SK-N-SH (cell line): ENCODE measurements around the gene BPIFB3. TPM values are rescaled to one million over a fixed set of nuclear protein-coding genes. Genes with fewer than 3 reads are reported as not detected.

Source experiments
- CTCF ChIA-PET: fragments of 300-600, 350-600 bp; formaldehyde crosslinking; extraction: SDS; loops from one replicate; lab custom pipeline; 2021; lab: Yijun Ruan, JAX
- POLR2A ChIA-PET: fragments of 350-600 bp; sonication (Branson Sonifier 250); formaldehyde crosslinking; extraction: SDS; loops from one replicate; lab custom pipeline; 2020; ENCODE audit warnings: antibody characterized with exemption, inconsistent platforms; lab: Yijun Ruan, JAX
- DNase-seq: peaks from one replicate; pipeline ENCODE4 v3.0.0; 2012
- H2AFZ ChIP-seq: fragments of 200-600 bp; sonication (generic); 2 replicates; pipeline ENCODE4 v1.8.1; 2016; ENCODE audit warnings: antibody characterized with exemption, mild to moderate bottlenecking, low read depth
- H3F3A ChIP-seq: fragments of 200-600 bp; sonication (generic); replicated peaks from 2 replicates; pipeline ENCODE3; 2016; ENCODE audit warnings: antibody characterized with exemption, mild to moderate bottlenecking; ENCODE audit not compliant: insufficient read depth
- H3K27ac ChIP-seq, 2 experiments: fragments of 200-500 bp in 1 of 2; fragments of 200-600 bp in 1 of 2; sonication (Bioruptor generic) in 1 of 2; sonication (generic), shearing (Covaris generic) in 1 of 2; 2 replicates each; pipeline versions ENCODE4 v1.5.1 to v1.6.1; 2014 to 2016; ENCODE audit warnings: low read depth in 2 of 2, inconsistent platforms in 1 of 2, low read length in 1 of 2, mild to moderate bottlenecking in 1 of 2, mixed read lengths in 1 of 2
- H3K27me3 ChIP-seq: fragments of 200-600 bp; sonication (generic), shearing (Covaris generic); 2 replicates; pipeline ENCODE4 v1.6.1; 2016; ENCODE audit warnings: mixed run types; ENCODE audit not compliant: insufficient read depth
- H3K36me3 ChIP-seq, 2 experiments: fragments of 200-500 bp in 1 of 2; fragments of 200-600 bp in 1 of 2; sonication (Bioruptor generic) in 1 of 2; sonication (generic) in 1 of 2; replicated peaks in 1 of 2; 2 replicates each; pipeline versions ENCODE3 to v1.5.1; 2014 to 2016; ENCODE audit warnings: low read length in 1 of 2, mild to moderate bottlenecking in 1 of 2; ENCODE audit not compliant: insufficient read depth in 2 of 2, control insufficient read depth in 1 of 2
- H3K4me1 ChIP-seq, 2 experiments: fragments of 200-500 bp in 1 of 2; fragments of 200-600 bp in 1 of 2; sonication (Bioruptor generic) in 1 of 2; sonication (generic), shearing (Covaris generic) in 1 of 2; 2 replicates each; pipeline versions ENCODE4 v1.5.1 to v1.6.1; 2014 to 2016; ENCODE audit warnings: low read depth in 1 of 2, low read length in 1 of 2, mixed run types in 1 of 2; ENCODE audit not compliant: insufficient read depth in 2 of 2, control insufficient read depth in 1 of 2
- H3K4me2 ChIP-seq: fragments of 200-600 bp; sonication (generic), shearing (Covaris generic); 2 replicates; pipeline ENCODE4 v1.6.1; 2017; ENCODE audit warnings: mixed run types
- H3K4me3 ChIP-seq, 2 experiments: fragments of 200-500 bp in 1 of 2; fragments of 200-600 bp in 1 of 2; sonication (Bioruptor generic) in 1 of 2; sonication (generic), shearing (Covaris generic) in 1 of 2; 2 replicates each; pipeline versions ENCODE4 v1.5.1 to v1.8.1; 2014 to 2016; ENCODE audit warnings: low read depth in 2 of 2, inconsistent platforms in 1 of 2, low read length in 1 of 2, mild to moderate bottlenecking in 1 of 2, mixed read lengths in 1 of 2, moderate library complexity in 1 of 2
- H3K79me2 ChIP-seq: fragments of 200-600 bp; sonication (generic); 2 replicates; pipeline ENCODE4 v1.8.1; 2017; ENCODE audit warnings: mild to moderate bottlenecking; ENCODE audit not compliant: insufficient read depth
- H3K9ac ChIP-seq: fragments of 200-600 bp; sonication (generic); 2 replicates; pipeline ENCODE4 v1.6.1; 2017; ENCODE audit warnings: mixed run types
- H3K9me2 ChIP-seq: fragments of 200-600 bp; sonication (generic); 2 replicates; pipeline ENCODE4 v1.6.1; 2017; ENCODE audit warnings: mixed run types
- H3K9me3 ChIP-seq: fragments of 200-600 bp; sonication (generic); 2 replicates; pipeline ENCODE4 v1.6.1; 2017; ENCODE audit warnings: mixed run types, mild to moderate bottlenecking, moderate library complexity
- H4K20me1 ChIP-seq: fragments of 200-600 bp; sonication (generic); 2 replicates; pipeline ENCODE4 v1.6.1; 2017; ENCODE audit warnings: mild to moderate bottlenecking, mixed run types; ENCODE audit not compliant: insufficient read depth
- FOXJ3 ChIP-seq: sonication (generic); formaldehyde crosslinking; IDR thresholded peaks from 2 replicates; pipeline ENCODE4 v1.5.1; 2020; ENCODE audit warnings: mild to moderate bottlenecking, missing genetic modification reagents
- MAX ChIP-seq: IDR thresholded peaks from 2 replicates; pipeline ENCODE4 v1.4.0; 2012; ENCODE audit warnings: low read depth
- MXI1 ChIP-seq: IDR thresholded peaks from 2 replicates; pipeline ENCODE4 v1.6.1; 2012; ENCODE audit warnings: mild to moderate bottlenecking, low read depth, low read length, improper control_type of control experiment
- RAD21 ChIP-seq: IDR thresholded peaks from 2 replicates; pipeline ENCODE4 v1.6.1; 2012; ENCODE audit warnings: mild to moderate bottlenecking, low read length
- RCOR1 ChIP-seq: fragments of 150-350 bp; IDR thresholded peaks from 2 replicates; pipeline ENCODE4 v1.6.1; 2017; ENCODE audit warnings: antibody characterized with exemption, low read length
- REST ChIP-seq: IDR thresholded peaks from 2 replicates; pipeline ENCODE4 v1.6.1; 2012; ENCODE audit warnings: mild to moderate bottlenecking, low read depth, low read length, moderate library complexity
- TCF12 ChIP-seq: IDR thresholded peaks from 2 replicates; pipeline ENCODE4 v1.4.0; 2012
- USF1 ChIP-seq: IDR thresholded peaks from 2 replicates; pipeline ENCODE4 v1.4.0; 2012; ENCODE audit warnings: low read depth, borderline replicate concordance
- WGBS: methylation state at CpG from one replicate; pipeline ENCODE4 v1.1.6; 2017; ENCODE audit warnings: low lambda C conversion rate; 5-methylcytosine and 5-hydroxymethylcytosine counted together
- polyA plus RNA-seq, 3 experiments: library from polyadenylated mRNA; depleted of rRNA; stranded (reverse); fragments of >200 nt; gene quantifications; 2 replicates each; pipeline ENCODE4 v1.2.3, GENCODE V29; 2012
- TF ChIP-seq, protein P1 (sequence below): IDR thresholded peaks from 2 replicates; pipeline ENCODE4; 2012

Gene BPIFB3
- polyA plus RNA-seq, 1 of the 3 experiments (the other 2 are of a cell fraction): not detected

GRCh38 chr20:33074675-33075074 is 21.0 kb downstream of the BPIFB3 start:
- Histone ChIP-seq H3F3A (no peaks in the 10 kb centered on the region), H3K9me2 (no peaks in the 10 kb centered on the region), H3K27ac (no peak overlapping the region), H3K36me3 (no peaks in the 10 kb centered on the region), H3K4me1 (no peaks in the 10 kb centered on the region), H3K27me3 (peaks cover 27% of the 10 kb centered on the region), H4K20me1 (no peaks in the 10 kb centered on the region), H3K9ac (no peak overlapping the region), H3K4me3 (no peak overlapping the region), H3K4me2 (no peak overlapping the region), H2AFZ (no peak overlapping the region), H3K9me3 (no peaks in the 10 kb centered on the region), H3K79me2 (no peaks in the 10 kb centered on the region)
- ChIA-PET POLR2A (no interaction called here), CTCF (no interaction called here)
- DNase-seq: no peak
- WGBS: 1% methylated on average over 2 of the region's 2 CpGs
- TF ChIP-seq MXI1 (no peak), RAD21 (no peak), USF1 (no peak), TCF12 (no peak), REST (no peak), MAX (no peak)
- TF ChIP-seq, protein P1, sequence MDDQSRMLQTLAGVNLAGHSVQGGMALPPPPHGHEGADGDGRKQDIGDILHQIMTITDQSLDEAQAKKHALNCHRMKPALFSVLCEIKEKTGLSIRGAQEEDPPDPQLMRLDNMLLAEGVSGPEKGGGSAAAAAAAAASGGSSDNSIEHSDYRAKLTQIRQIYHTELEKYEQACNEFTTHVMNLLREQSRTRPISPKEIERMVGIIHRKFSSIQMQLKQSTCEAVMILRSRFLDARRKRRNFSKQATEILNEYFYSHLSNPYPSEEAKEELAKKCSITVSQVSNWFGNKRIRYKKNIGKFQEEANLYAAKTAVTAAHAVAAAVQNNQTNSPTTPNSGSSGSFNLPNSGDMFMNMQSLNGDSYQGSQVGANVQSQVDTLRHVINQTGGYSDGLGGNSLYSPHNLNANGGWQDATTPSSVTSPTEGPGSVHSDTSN: no peak

GRCh38 chr20:33075281-33075680 is 21.6 kb downstream of the BPIFB3 start:
- CTCF ChIA-PET: interaction anchor here (2.1 kb wide), 1 partner anchor 173 kb away, joined by 7 read pairs; no protein-coding TSS in a partner anchor
- H3K36me3 ChIP-seq: no peaks in the 10 kb centered on the region
- H3K9me2 ChIP-seq: no peaks in the 10 kb centered on the region
- WGBS: 7% methylated on average over 6 of the region's 6 CpGs
- no peaks in the 10 kb centered on the region for H3K79me2 ChIP-seq
- H3K4me1 ChIP-seq: no peaks in the 10 kb centered on the region
- H3K4me3 ChIP-seq: no peak overlapping the region
- TF ChIP-seq, protein P1: no peak
- no peak for TF ChIP-seq FOXJ3
- TF ChIP-seq RCOR1: no peak
- TF ChIP-seq TCF12: no peak
- TF ChIP-seq, all 33 proteins: peak for 0
- Histone ChIP-seq H3K9ac (no peak overlapping the region), H4K20me1 (no peaks in the 10 kb centered on the region), H3K27me3 (peaks cover 21% of the 10 kb centered on the region), H3K4me2 (no peak overlapping the region), H2AFZ (no peak overlapping the region), H3F3A (no peaks in the 10 kb centered on the region), H3K27ac (no peak overlapping the region), H3K9me3 (no peaks in the 10 kb centered on the region)
- no peak for DNase-seq
- POLR2A ChIA-PET: no interaction called here
